Parathyroid adenoma (tissue), 2 donors: ENCODE results near the gene PPARA.

Experiments used
- H2AFZ ChIP-seq: fragments of 300-600 bp; sonication (generic); one replicate; pipeline ENCODE4 v1.7.0; 2017; ENCODE audit warnings: antibody characterized with exemption, mild to moderate bottlenecking
- H3K27ac ChIP-seq: fragments of 300-600 bp; sonication (generic); one replicate; pipeline ENCODE4 v1.7.0; 2017
- H3K27me3 ChIP-seq: fragments of 300-600 bp; sonication (generic); one replicate; pipeline ENCODE4 v1.7.0; 2017; ENCODE audit warnings: low read length; ENCODE audit not compliant: control insufficient read depth, insufficient read depth
- H3K36me3 ChIP-seq: fragments of 300-600 bp; sonication (generic); one replicate; pipeline ENCODE4 v1.7.0; 2017; ENCODE audit warnings: low read length; ENCODE audit not compliant: control insufficient read depth, insufficient read depth
- H3K4me1 ChIP-seq: fragments of 300-600 bp; sonication (generic); one replicate; pipeline ENCODE4 v1.7.0; 2017; ENCODE audit warnings: control low read depth
- H3K4me2 ChIP-seq: fragments of 300-600 bp; sonication (generic); one replicate; pipeline ENCODE4 v1.7.0; 2017; ENCODE audit warnings: low read length
- H3K4me3 ChIP-seq: fragments of 300-600 bp; sonication (generic); one replicate; pipeline ENCODE4 v1.7.0; 2017; ENCODE audit warnings: low read depth, low read length
- H3K79me2 ChIP-seq: fragments of 300-600 bp; sonication (generic); one replicate; pipeline ENCODE4 v1.7.0; 2017; ENCODE audit warnings: control low read depth
- H3K9ac ChIP-seq: fragments of 300-600 bp; sonication (generic); one replicate; pipeline ENCODE4 v1.7.0; 2017; ENCODE audit warnings: mild to moderate bottlenecking
- H3K9me3 ChIP-seq: fragments of 300-600 bp; sonication (generic); one replicate; pipeline ENCODE4 v1.7.0; 2017; ENCODE audit warnings: low read length; ENCODE audit not compliant: control insufficient read depth
- TF ChIP-seq, protein P1 (sequence below): fragments of 300-600 bp; sonication (generic); IDR thresholded peaks from one replicate; pipeline ENCODE4 v1.7.0; 2017; ENCODE audit warnings: antibody characterized with exemption, mild to moderate bottlenecking
- donor health status: primary hyperparathyroidism.

Gene PPARA

DNA sequence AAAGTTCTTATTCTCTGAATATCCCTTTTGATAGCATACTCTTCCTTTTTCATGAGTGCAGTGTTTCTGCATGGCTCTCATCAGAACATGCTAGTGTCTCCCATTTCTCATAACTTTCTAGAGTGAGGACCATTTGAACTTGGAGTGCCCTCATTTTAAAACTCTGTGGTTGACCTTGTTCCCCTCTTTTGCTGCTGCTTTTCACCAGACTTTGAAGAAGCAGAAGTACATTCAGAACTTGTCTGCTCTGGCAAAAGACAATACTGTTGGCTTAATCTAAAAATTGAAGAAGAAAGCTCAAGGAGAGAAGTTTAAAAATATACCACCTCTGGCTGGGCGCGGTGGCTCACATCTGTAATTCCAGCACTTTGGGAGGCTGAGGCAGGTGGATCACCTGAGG, 35.0 kb downstream of the PPARA start:
- no peaks in the 10 kb centered on the region for H3K27me3 ChIP-seq
- no peak overlapping the region for H3K4me3 ChIP-seq
- no peak overlapping the region for H2AFZ ChIP-seq
- H3K4me2 ChIP-seq = no peak overlapping the region
- H3K4me1 ChIP-seq = no peaks in the 10 kb centered on the region
- no peak overlapping the region for H3K9ac ChIP-seq
- H3K9me3 ChIP-seq = no peaks in the 10 kb centered on the region
- TF ChIP-seq, protein P1, sequence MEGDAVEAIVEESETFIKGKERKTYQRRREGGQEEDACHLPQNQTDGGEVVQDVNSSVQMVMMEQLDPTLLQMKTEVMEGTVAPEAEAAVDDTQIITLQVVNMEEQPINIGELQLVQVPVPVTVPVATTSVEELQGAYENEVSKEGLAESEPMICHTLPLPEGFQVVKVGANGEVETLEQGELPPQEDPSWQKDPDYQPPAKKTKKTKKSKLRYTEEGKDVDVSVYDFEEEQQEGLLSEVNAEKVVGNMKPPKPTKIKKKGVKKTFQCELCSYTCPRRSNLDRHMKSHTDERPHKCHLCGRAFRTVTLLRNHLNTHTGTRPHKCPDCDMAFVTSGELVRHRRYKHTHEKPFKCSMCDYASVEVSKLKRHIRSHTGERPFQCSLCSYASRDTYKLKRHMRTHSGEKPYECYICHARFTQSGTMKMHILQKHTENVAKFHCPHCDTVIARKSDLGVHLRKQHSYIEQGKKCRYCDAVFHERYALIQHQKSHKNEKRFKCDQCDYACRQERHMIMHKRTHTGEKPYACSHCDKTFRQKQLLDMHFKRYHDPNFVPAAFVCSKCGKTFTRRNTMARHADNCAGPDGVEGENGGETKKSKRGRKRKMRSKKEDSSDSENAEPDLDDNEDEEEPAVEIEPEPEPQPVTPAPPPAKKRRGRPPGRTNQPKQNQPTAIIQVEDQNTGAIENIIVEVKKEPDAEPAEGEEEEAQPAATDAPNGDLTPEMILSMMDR = no peak
- H3K27ac ChIP-seq = no peak overlapping the region
- H3K36me3 ChIP-seq = no peaks in the 10 kb centered on the region
- H3K79me2 ChIP-seq = no peaks in the 10 kb centered on the region

DNA sequence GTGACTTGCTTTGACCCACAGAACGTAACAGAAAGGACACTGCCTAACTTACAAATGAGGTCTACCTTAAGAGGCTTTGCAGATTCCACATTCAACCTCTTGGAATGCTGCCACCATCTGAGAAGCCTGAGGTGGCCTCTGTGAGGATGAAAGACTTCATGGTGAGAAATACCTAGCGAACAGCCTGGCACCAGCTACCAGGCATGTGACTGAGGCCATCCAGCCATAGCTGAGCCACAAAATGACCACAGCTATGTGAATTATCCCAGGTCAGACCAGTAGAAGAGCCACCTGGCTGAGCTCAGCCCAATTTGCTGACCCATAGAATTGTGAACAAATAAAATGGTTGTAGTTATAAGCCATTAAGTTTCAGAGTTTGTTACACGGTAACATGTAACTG, 37.5 kb downstream of the PPARA start:
- Histone ChIP-seq H3K36me3 (no peaks in the 10 kb centered on the region), H3K9me3 (no peaks in the 10 kb centered on the region)
- TF ChIP-seq, protein P1 = no peak

DNA sequence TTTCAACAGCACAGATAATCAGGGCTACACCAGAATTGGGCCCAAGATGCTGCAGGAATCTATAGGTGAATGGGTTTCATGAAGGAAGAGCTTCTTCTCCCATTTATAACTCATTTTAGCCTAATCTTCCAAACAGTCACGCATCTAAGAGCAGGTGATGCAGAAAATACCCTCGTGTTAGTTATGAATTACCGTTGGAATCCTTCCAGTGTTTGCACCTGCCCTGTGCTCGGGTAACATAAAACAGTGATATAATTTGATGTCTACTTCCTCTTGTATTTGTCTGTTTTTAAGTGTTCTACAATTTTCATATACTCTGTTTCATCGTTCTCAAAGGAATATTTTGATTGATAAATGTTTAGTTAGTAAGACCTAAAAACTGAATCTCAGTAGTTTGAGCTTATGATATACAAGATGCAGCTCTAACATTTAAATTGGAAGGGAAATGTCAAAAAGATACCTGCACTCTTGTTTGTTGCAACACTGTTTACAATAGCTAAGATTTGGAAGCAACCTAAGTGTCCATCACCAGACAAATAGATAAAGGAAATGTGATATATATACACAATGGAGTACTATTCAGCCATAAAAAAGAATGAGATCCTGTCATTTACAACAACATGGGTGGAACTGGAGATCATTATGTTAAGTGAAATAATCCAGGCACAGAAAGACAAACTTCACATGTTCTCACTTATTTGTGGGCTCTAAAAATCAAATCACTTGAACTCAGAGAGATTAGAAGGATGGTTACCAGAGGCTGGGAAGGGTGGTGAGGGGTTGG, 42.1 kb downstream of the PPARA start:
- TF ChIP-seq, protein P1 = no peak
- no peak overlapping the region for H3K4me3 ChIP-seq
- no peak overlapping the region for H3K27ac ChIP-seq
- H2AFZ ChIP-seq = no peak overlapping the region
- no peak overlapping the region for H3K9ac ChIP-seq
- H3K79me2 ChIP-seq = no peaks in the 10 kb centered on the region
- no peaks in the 10 kb centered on the region for H3K27me3 ChIP-seq
- H3K9me3 ChIP-seq = no peaks in the 10 kb centered on the region
- H3K4me2 ChIP-seq = no peak overlapping the region
- peaks cover 4% of the 10 kb centered on the region for H3K4me1 ChIP-seq
- H3K36me3 ChIP-seq = no peaks in the 10 kb centered on the region

More for the DNA sequence above, 37.5 kb downstream of the PPARA start:
- no peaks in the 10 kb centered on the region for H3K79me2 ChIP-seq
- no peak overlapping the region for H3K4me2 ChIP-seq
- H3K4me3 ChIP-seq = no peak overlapping the region
- no peaks in the 10 kb centered on the region for H3K27me3 ChIP-seq
- H3K27ac ChIP-seq = no peak overlapping the region
- no peaks in the 10 kb centered on the region for H3K4me1 ChIP-seq
- no peak overlapping the region for H3K9ac ChIP-seq
- no peak overlapping the region for H2AFZ ChIP-seq

DNA sequence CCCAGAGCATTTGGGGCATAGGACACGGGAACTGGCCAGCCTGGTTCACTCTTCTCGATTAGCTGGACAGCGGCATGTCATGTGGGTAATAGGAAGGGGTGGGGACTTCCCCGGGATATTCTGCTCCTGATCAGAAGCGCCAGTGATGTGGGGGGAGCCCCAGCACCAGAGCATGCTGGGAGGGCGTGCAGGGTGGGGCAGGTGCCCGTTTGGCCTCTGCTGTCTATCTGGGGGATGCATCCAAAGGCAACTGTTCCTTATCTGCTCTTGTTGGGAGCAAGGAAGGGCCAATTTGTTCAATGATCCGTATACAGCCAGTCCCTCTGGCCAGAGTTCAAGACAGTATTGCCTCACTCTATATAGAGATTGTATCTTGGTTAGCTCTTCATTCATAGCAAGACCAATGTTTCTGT, 43.6 kb downstream of the PPARA start:
- no peaks in the 10 kb centered on the region for H3K79me2 ChIP-seq
- H3K9me3 ChIP-seq = no peaks in the 10 kb centered on the region
- no peaks in the 10 kb centered on the region for H3K36me3 ChIP-seq
- H3K27ac ChIP-seq = no peak overlapping the region
- H2AFZ ChIP-seq = no peak overlapping the region
- no peak overlapping the region for H3K9ac ChIP-seq
- no peaks in the 10 kb centered on the region for H3K27me3 ChIP-seq
- H3K4me3 ChIP-seq = no peak overlapping the region
- H3K4me2 ChIP-seq = no peak overlapping the region
- H3K4me1 ChIP-seq = peaks cover 4% of the 10 kb centered on the region
- TF ChIP-seq, protein P1 = no peak
